Measurements from ENCODE around the gene HOMER3.

GRCh38 chr19:18883526-18884304 lies 57.3 kb downstream of the HOMER3 start:
- TF ChIP-seq, protein P1, sequence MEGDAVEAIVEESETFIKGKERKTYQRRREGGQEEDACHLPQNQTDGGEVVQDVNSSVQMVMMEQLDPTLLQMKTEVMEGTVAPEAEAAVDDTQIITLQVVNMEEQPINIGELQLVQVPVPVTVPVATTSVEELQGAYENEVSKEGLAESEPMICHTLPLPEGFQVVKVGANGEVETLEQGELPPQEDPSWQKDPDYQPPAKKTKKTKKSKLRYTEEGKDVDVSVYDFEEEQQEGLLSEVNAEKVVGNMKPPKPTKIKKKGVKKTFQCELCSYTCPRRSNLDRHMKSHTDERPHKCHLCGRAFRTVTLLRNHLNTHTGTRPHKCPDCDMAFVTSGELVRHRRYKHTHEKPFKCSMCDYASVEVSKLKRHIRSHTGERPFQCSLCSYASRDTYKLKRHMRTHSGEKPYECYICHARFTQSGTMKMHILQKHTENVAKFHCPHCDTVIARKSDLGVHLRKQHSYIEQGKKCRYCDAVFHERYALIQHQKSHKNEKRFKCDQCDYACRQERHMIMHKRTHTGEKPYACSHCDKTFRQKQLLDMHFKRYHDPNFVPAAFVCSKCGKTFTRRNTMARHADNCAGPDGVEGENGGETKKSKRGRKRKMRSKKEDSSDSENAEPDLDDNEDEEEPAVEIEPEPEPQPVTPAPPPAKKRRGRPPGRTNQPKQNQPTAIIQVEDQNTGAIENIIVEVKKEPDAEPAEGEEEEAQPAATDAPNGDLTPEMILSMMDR (IDR thresholded peaks at IDR 0.05; ENCODE audit: poor library complexity, severe bottlenecking): no peak
- TF ChIP-seq RAD21 (conservative IDR thresholded peaks at IDR 0.05) (no peak), EZH2 (IDR thresholded peaks at IDR 0.05; ENCODE audit: borderline replicate concordance, insufficient read depth, low read length, poor library complexity, severe bottlenecking) (no peak), TAF1 (IDR thresholded peaks at IDR 0.05; ENCODE audit: low read depth) (no peak)
